GM21423 (cell line): Measurements from ENCODE around the gene D2HGDH.

Source experiments
- ATAC-seq: cut with Tn5 transposase; IDR thresholded peaks from one replicate; pipeline ENCODE4 v1.9.1; 2021; ENCODE audit warnings: mild to moderate bottlenecking, moderate library complexity; ENCODE audit not compliant: unreplicated experiment

D2HGDH gene

GRCh38 chr2:241734467-241735208 lies at the start of gene D2HGDH:
Gene D2HGDH, plus strand, starts transcription at chr2:241734630. Its CDS starts 595 bp downstream, at chr2:241735225.
- ATAC-seq, result peak; percentile 78

- ATAC-seq, result peak; percentile 17
Observed at GRCh38 chr2:241686324-241686649, 48.1 kb upstream of the D2HGDH start.

- peak; percentile 96 for ATAC-seq
Observed at GRCh38 chr2:241686650-241687425, 47.6 kb upstream of the D2HGDH start, which contains the start of gene DTYMK. Gene DTYMK, minus strand, starts transcription at chr2:241686815. Its CDS starts 32 bp downstream, at chr2:241686783.

DNA sequence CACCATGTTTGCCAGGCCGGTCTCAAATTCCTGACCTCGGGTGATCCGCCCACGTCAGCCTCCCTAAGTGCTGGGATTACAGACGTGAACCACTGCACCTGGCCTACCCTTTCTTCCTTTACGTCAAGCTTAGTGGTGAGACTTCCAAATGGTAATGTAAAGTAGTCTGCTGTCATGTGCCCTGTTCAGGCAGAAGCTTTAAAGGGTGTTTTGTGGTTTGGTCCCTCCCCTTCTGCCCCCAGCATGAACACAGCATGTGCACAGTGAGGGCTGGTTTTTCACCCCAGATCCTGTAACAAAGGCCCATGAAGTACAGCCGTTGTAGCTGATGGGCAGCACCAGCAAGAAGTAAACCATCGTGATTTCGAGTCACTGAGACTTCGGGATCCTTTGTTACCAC lies 45.1 kb upstream of the D2HGDH start:
- no peak for ATAC-seq

DNA sequence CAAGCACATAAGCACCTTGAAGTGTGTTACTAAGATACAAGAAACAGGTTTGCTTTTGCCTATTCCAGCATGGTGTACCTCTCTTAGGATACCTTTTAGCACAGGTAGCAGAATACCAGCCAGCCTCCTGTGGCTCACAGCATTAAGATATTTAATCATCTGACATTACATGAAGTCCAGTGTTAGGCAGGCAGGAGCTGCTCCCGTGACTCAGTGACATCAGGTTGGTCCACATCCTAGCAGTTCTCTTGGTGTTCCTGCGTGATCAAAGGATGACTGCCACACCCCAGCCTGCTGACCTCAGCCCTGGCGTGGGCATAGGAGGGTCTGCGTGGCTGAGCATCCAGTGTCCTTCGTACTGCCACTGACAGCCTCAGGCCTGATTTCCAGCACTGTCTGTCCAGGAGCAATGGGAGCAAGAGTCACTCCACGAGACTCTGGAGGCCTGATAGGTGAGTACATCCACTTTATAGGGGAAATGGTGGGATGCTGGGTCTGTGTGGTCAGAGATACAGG lies 44.2 kb upstream of the D2HGDH start:
- ATAC-seq, result no peak

DNA sequence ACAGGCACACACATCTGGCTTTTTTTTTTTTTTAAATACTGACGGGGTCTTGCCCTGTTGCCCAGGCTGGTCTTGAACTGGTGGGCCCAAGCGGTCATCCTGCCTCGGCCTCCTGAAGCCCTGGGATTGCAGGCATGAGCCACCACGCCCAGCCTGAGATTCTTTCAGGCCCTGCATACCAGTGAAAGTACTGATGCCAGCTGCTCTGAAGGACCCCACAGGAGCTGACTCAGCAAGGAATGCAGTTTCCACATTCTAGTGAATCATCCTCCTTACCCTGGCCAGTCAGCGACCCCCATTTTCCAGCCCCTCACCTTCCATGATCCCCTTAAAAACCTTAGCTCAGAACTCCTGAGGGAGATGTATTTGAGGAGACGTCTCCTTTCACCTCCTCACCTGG lies 42.0 kb upstream of the D2HGDH start:
- no peak for ATAC-seq

DNA sequence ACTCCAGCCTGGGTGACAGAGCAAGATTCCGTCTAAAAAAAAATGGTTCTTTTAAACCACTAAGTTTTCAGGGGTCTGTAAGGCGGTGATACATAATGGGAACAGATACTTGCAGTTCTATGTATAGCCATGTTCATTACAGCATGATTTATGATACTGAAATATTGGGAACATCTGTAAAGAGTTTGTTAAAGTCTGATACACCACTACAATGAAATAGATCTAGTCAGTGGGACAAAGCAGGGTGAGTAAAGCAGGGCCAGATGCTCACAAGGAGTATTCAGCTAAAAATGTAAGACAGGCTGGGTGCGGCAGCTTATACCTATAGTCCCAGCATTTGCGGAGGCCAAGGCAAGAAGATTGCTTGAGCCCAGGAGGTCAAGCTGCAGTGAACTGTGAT lies 38.8 kb upstream of the D2HGDH start:
- ATAC-seq, result no peak

DNA sequence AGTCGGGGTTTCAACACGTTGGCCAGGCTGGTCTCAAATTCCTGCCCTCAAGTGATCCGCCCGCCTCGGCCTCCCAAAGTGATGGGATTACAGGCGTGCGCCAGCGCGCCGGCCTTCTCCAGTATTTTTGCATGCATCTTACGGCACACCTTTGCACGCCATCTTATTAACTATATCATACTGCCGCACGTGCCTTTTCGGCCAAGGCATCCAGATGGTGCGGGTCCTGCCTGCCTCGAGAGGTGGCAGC lies 33.4 kb upstream of the D2HGDH start:
- no peak for ATAC-seq

DNA sequence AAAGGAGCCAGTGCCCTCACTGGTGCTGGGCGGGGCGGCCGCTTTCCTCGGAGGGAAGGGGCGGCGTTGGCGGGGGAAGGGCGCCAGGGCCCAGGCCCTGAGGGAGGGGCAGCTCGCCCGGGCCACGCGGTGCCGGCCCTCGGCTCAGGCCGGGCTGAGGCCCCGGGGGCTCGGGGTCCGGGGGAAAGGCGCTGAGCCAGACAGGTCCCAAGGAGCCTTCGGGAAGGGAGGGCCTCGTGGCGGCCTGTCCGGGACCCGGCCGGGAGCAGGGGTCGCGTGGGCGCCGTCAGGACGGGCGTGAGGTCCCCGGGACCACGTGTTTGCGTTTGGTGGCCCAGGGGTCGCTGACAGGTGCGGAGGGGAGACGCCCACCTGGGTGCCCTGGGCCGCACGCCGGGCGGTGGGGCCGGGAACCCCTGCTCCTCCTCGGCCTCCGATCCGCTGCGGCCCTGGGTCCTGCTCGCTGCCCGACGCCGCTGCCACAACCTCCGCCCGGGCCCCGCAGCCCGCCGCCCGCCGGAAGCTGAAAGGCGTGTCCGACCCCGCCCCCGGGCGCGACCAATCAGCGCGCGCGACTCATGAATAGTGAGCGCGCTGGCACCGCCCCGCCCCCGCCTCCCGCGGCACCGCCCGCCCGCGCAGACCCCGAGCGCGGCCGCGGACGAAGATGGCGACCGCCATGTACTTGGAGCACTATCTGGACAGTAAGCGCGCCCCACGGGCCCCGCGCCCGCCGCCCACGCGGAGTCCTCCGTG lies 32.9 kb upstream of the D2HGDH start, which contains the start of gene ING5:
ING5 (plus strand) TSS at position 641 of the 756 bp plus-strand sequence; CDS start at position 668, 27 bp downstream.
- peak; percentile 54 for ATAC-seq

DNA sequence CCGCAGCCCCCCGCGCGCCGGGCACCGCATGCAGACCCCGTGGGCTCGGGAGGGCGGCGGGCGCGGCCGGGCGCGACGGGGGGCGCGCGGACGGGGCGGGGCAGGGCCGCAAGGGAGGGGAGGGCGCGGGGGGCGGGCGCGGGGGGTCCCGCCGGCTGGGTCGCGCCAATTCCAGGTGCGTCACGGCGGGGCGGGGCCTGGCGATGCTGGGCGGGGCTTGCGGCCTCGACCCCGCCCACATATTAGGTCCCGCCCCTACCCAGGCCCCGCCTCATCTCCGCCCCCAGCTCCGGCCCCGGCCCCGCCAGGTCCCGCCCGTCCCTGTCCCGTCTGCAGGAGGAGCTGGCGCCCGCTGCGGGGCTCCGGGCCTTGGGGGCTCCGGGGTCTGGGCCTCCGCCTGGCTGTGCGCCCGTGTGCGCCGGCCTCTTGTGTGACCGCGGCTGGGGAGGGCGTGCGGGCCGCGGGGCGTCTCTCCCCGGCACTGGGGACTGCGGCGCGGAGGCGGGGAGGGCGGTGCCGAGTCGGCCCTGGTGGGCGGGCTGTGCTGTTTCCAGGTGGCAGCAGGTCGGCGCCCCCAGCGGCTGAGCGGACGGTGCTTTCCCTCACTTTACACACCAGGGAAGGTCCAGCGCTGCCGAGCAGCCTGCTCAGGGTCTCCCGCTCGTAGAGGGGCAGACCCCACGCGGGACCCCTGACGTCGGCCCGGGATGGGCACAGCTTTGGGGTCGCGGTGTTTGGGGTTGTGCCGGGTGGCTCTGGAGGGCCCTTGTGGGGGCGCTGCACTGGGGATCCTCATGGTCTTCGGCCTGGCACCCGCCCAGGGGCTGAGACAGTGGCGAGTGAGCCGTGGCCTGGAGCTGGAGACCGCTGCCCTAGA lies 32.0 kb upstream of the D2HGDH start:
- peak; percentile 68 for ATAC-seq

- ATAC-seq, result no peak
Observed at GRCh38 chr2:241703032-241703604, 31.3 kb upstream of the D2HGDH start.

DNA sequence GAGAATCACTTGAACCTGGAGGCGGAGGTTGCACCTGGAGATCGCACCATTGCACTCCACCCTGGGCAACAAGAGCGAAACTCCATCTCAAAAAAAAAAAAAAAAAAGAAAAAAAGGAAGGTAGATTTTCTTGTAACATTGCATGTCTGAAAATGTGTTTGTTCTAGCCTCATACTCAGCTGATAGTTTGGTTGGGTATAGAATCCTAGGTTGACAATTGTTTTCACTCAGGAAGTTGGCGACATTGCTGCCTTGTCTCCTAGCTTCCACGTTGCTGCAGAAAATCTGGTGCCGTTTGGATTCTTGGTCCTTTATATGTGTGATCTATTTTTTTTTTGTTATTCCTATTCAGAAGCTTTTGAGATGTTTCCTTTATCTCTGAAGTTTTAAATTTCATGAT lies 27.9 kb upstream of the D2HGDH start:
- no peak for ATAC-seq

- no peak for ATAC-seq
Observed at GRCh38 chr2:241708879-241709278, 25.6 kb upstream of the D2HGDH start.

DNA sequence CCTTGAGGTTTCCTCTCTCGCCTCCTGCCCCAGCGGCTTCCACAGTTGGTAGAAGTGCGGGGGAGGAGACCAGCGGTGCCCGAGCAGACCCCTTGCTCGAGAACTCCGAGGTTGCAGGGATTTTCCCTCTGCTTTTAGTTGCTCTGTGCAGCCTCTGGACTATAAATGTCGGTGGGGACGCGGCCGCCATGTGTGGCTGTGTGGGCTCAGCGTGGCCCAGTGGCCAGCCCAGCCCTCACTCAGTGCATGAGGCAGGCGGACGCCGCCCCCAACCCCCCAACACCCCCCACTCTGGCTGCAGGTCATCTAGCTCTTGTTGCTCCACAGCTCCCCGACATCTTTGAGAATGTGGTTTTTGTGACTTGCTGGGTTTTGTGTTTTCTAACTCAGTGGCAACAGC lies 15.3 kb upstream of the D2HGDH start:
- ATAC-seq, result no peak

DNA sequence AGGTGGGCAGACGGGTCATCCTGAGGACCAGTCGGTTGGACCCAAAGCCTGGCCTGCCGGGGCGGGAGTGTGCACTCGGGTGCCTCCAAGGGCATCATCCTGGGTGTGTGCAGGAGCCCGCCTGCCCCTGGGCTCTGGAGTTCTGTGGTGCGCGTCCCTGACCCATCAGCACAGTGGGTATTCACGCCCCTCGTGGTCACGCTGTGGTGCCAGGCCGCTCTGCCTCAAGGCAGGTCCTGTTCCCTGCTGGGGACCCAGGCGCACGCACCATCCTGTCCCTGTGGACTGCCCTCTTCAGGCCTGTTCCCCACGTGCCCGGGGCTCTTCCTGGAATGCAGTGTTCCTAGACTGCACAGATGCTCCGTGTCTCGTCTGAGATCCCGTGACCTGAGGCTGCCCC lies 14.3 kb upstream of the D2HGDH start:
- ATAC-seq, result no peak

- ATAC-seq, result no peak
Observed at GRCh38 chr2:241720560-241720959, 13.9 kb upstream of the D2HGDH start.

- no peak for ATAC-seq
Observed at GRCh38 chr2:241721852-241722251, 12.6 kb upstream of the D2HGDH start.

DNA sequence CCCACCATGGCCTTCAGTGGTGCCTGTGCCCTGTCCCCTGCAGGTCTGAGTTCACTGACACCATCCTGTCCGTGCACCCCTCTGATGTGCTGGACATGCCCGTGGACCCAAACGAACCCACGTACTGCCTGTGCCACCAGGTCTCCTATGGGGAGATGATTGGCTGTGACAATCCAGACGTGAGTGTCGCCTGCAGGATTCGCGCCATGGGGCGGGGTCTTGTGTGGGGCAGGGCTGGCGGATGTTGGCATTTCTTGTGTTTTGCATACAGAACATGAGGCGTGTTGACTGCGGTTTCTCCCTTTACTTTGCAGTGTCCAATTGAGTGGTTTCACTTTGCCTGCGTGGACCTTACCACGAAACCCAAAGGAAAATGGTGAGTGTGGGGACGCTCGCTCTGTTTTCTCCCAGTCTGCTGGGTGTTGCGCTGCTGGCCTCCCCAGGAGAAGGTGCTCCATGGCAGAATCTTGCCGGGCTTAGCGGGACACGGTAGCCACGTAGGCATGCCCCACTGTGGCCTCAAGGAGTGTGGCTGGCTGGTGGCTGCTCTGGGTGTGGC lies 11.5 kb upstream of the D2HGDH start:
- no peak for ATAC-seq

- no peak for ATAC-seq
Observed at GRCh38 chr2:241724259-241724974, 10.0 kb upstream of the D2HGDH start.
